ENCODE results near the gene SHISAL2A.

Gene SHISAL2A

GRCh38 chr1:52672946-52673345 is 40.0 kb downstream of the SHISAL2A start:
- Histone ChIP-seq H3K4me1 (no peaks in the 10 kb centered on the region), H3K4me3 (ENCODE audit: low read depth, low read length) (no peak overlapping the region), H3K9me3 (no peaks in the 10 kb centered on the region), H3K27me3 (no peaks in the 10 kb centered on the region), H3K36me3 (no peaks in the 10 kb centered on the region)
- no peak for DNase-seq
- TF ChIP-seq CTCF (IDR thresholded peaks at IDR 0.05; ENCODE audit: low read depth, low read length), result no peak

GRCh38 chr1:52673513-52673912 is 40.5 kb downstream of the SHISAL2A start:
- Histone ChIP-seq H3K4me1 (no peaks in the 10 kb centered on the region), H3K4me3 (ENCODE audit: low read depth, low read length) (no peak overlapping the region), H3K9me3 (no peaks in the 10 kb centered on the region), H3K36me3 (no peaks in the 10 kb centered on the region), H3K27me3 (no peaks in the 10 kb centered on the region)
- DNase-seq, result no peak
- no peak for TF ChIP-seq CTCF (IDR thresholded peaks at IDR 0.05; ENCODE audit: low read depth, low read length)

GRCh38 chr1:52674497-52675384 is 41.8 kb downstream of the SHISAL2A start:
- Histone ChIP-seq H3K9me3 (no peaks in the 10 kb centered on the region), H3K4me3 (ENCODE audit: low read depth, low read length) (no peak overlapping the region), H3K36me3 (no peaks in the 10 kb centered on the region), H3K27me3 (no peaks in the 10 kb centered on the region), H3K4me1 (no peaks in the 10 kb centered on the region)
- no peak for TF ChIP-seq CTCF (IDR thresholded peaks at IDR 0.05; ENCODE audit: low read depth, low read length)
- peak; percentile 47 for DNase-seq

- TF ChIP-seq CTCF (IDR thresholded peaks at IDR 0.05; ENCODE audit: low read depth, low read length), result no peak
- H3K4me3 ChIP-seq (ENCODE audit: low read depth, low read length), result no peak overlapping the region
- H3K4me1 ChIP-seq, result no peaks in the 10 kb centered on the region
- H3K27me3 ChIP-seq, result no peaks in the 10 kb centered on the region
- H3K9me3 ChIP-seq, result no peaks in the 10 kb centered on the region
- no peak for DNase-seq
- no peaks in the 10 kb centered on the region for H3K36me3 ChIP-seq
Observed at GRCh38 chr1:52676249-52676903, 43.4 kb downstream of the SHISAL2A start.

- no peak for DNase-seq
- Histone ChIP-seq H3K4me1 (no peaks in the 10 kb centered on the region), H3K4me3 (ENCODE audit: low read depth, low read length) (no peak overlapping the region)
Observed at GRCh38 chr1:52677076-52677806, 44.3 kb downstream of the SHISAL2A start.

More at GRCh38 chr1:52677076-52677806, 44.3 kb downstream of the SHISAL2A start:
- H3K27me3 ChIP-seq, result no peaks in the 10 kb centered on the region
- no peak for TF ChIP-seq CTCF (IDR thresholded peaks at IDR 0.05; ENCODE audit: low read depth, low read length)
- no peaks in the 10 kb centered on the region for H3K9me3 ChIP-seq
- H3K36me3 ChIP-seq, result no peaks in the 10 kb centered on the region
